ENCODE measurements around the gene GABPA.
A peak's percentile ranks its signal among the peaks of the same experiment; 100 is the strongest.

Gene GABPA

DNA sequence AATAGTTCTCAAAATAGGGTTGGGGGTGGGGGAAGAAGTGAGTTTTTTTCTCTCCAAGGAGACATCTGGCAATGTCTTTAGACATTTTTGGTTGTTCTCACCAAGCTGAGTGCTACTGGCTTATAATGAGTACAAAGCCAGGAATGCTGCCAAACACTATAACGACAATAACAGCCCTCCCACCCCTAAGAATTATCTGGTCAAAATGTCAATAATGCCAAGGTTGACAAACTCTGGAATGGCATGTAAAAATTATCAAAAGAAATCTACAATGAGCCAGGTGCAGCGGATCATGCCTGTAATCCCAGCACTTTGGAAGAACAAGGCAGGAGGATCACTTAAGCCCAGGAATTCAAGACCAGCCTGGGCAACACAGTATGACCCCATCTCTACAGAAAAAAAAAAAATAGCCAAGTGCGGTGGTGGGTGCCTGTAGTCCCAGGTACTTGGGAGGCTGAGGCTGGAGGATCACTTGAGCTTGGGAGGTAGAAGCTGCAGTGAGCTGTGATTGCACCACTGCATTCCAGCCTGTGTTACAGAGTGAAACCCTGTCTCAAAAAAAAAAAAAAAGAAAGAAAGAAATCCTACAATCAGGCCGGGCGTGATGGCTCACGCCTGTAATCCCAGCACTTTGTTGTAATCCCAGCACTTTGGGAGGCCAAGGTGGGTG is 2.5 kb upstream of the GABPA start:
- DNase-seq (ENCODE audit: low spot score in 2 of 2): no peak
- no peaks in the 10 kb centered on the region for H3K9me3 Mint-ChIP-seq
- peaks cover 23% of the 10 kb centered on the region for H3K4me1 Mint-ChIP-seq
- no peak for ATAC-seq
- H3K36me3 Mint-ChIP-seq: peaks cover 79% of the 10 kb centered on the region
- H3K27ac Mint-ChIP-seq: no peak overlapping the region
- H3K4me3 Mint-ChIP-seq: peak overlapping the region; percentile 94

DNA sequence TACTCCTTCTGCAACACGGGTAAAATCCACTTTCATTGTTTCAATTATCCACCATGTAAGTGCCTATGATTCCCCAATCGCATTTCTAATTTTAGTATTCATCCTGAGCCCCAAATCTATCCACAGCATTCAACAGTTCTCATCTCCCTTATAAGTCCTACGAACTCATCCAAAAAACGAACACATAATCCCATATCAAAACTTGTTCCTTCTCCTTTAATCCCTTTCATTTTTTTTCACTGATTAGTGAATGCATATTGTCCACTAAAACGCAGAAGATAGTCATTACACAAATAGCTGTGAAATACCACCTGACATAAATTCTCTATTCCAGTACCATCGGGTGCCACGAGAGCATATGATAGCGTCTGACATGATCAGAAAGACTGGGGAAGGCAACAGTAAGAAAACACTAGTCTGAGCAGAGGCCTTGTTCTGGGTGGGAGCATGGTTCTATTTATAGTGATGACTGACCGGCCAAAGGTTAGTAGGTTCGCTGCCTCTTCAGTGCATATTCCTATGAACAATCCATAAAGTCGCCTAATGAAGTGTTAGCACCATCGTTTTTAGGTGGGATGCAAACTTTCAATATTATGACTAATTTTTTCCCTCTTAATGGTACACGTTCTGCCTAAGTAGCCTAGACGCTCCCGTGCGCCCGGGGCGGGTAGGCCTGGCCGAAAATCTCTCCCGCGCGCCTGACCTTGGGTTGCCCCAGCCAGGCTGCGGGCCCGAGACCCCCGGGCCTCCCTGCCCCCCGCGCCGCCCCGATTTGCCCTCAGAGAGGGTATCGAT is 716 bp upstream of the GABPA start:
- H3K36me3 Mint-ChIP-seq: peaks cover 71% of the 10 kb centered on the region
- ATAC-seq (peak; percentile 14), DNase-seq (ENCODE audit: low spot score in 2 of 2) (no peak)
- peak overlapping the region; percentile 94 for H3K4me3 Mint-ChIP-seq
- peaks cover 27% of the 10 kb centered on the region for H3K4me1 Mint-ChIP-seq
- no peaks in the 10 kb centered on the region for H3K9me3 Mint-ChIP-seq
- peak overlapping the region; percentile 100 for H3K27ac Mint-ChIP-seq

- Mint-ChIP-seq H3K36me3 (peaks cover 65% of the 10 kb centered on the region), H3K27ac (peak overlapping the region; percentile 100), H3K9me3 (no peaks in the 10 kb centered on the region), H3K4me3 (peak overlapping the region; percentile 94), H3K4me1 (peaks cover 32% of the 10 kb centered on the region)
- DNase-seq (ENCODE audit: low spot score in 2 of 2): no peak
- ATAC-seq: no peak
Observed at GRCh38 chr21:25734654-25734903, 193 bp upstream of the GABPA start.

- DNase-seq (ENCODE audit: low spot score in 2 of 2) (no peak), ATAC-seq (peak; percentile 3)
- Mint-ChIP-seq H3K27ac (peak overlapping the region; percentile 100), H3K4me3 (peak overlapping the region; percentile 94), H3K4me1 (peaks cover 34% of the 10 kb centered on the region), H3K36me3 (peaks cover 53% of the 10 kb centered on the region), H3K9me3 (no peaks in the 10 kb centered on the region)
Observed at GRCh38 chr21:25735646-25736597, 1.1 kb downstream of the GABPA start.

GRCh38 chr21:25737421-25737820 is 2.6 kb downstream of the GABPA start:
- ATAC-seq: no peak
- Mint-ChIP-seq H3K27ac (no peak overlapping the region), H3K4me3 (no peak overlapping the region), H3K36me3 (peaks cover 41% of the 10 kb centered on the region), H3K9me3 (no peaks in the 10 kb centered on the region), H3K4me1 (peaks cover 34% of the 10 kb centered on the region)
- no peak for DNase-seq (ENCODE audit: low spot score in 2 of 2)

DNA sequence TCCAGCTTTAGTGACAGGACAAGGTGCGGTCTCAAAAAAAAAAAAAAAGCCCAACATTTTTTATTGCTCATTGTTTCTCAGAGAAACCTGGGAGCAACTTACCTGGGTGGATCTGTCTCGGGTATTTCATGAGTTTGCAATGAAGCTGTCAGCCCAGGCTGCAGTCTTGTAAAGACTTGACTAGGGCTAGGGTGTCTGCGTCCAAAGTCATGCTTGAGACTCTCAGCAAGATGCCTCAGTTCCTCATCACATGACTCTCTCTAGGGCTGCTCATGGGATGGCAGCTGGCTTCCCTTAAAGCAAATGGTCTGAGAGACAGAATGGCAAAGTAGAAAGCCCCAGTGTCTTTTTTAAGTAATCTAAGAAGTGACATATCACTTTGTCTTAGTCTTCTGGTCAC is 8.1 kb downstream of the GABPA start:
- ATAC-seq (no peak), DNase-seq (ENCODE audit: low spot score in 2 of 2) (no peak)
- peaks cover 17% of the 10 kb centered on the region for H3K4me1 Mint-ChIP-seq
- no peak overlapping the region for H3K4me3 Mint-ChIP-seq
- H3K9me3 Mint-ChIP-seq: no peaks in the 10 kb centered on the region
- peaks cover 52% of the 10 kb centered on the region for H3K36me3 Mint-ChIP-seq
- H3K27ac Mint-ChIP-seq: no peak overlapping the region

DNA sequence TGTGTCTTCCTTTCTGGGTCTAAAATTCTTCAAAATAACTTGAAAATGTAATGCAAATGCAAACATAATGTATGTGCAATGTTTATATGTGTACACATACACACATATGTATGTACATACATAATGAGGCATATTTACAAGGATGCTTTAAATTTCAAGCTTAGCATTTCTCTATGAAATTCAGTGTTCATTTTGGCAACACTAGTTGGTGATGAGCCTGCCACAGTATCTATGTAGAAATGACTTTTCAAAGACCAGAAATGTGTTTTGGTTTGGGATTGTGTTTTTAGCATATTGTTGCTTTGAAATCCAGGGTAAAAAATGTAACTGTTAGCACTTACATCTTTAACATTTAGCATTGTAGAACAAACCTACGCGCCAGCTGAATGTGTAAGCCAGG is 10.1 kb downstream of the GABPA start:
- no peak for DNase-seq (ENCODE audit: low spot score in 2 of 2)
- Mint-ChIP-seq H3K27ac (no peak overlapping the region), H3K9me3 (no peaks in the 10 kb centered on the region), H3K4me1 (no peaks in the 10 kb centered on the region), H3K4me3 (no peak overlapping the region), H3K36me3 (peaks cover 54% of the 10 kb centered on the region)
- no peak for ATAC-seq

DNA sequence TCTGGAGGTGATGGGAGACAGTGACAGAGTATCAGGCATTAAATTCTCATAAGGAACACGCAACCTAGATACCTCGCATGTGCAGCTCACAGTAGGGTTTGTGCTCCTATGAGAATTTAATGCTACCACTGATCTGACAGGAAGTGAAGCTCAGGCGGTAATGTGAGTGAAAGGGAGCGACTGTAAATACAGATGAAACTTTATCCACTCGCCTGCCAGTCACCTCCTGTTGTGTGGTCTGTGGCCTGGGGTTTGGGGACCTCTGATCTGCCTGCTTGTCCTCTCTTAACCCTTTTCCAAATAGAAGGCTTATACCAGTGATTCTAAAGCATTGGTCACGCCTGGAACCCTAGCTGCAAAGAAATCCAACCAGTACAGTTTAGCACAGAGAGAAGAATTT is 15.3 kb downstream of the GABPA start:
- Mint-ChIP-seq H3K9me3 (no peaks in the 10 kb centered on the region), H3K4me1 (peaks cover 6% of the 10 kb centered on the region), H3K27ac (peak overlapping the region; percentile 27), H3K4me3 (no peak overlapping the region), H3K36me3 (peaks cover 79% of the 10 kb centered on the region)
- DNase-seq (ENCODE audit: low spot score in 2 of 2) (no peak), ATAC-seq (peak; percentile 61)

DNA sequence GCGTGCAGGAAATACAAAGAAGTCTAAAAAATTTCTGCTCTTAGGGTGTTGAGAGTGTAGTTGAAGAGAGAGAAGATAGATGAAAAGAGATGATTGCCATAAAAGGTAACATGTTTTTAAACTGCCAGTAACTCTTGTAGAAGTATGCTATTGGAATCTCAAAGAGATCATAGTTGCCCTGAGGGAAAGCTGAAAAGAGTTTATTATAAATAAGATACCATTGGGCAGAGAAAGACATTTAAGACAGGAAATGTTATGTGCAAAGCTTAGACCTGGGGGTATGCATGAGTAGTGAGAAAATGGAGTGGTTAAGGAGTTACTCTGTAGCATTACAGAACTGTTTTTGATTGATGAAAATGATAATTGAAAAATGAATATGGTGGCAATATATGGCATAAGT is 17.6 kb downstream of the GABPA start:
- no peak overlapping the region for H3K4me3 Mint-ChIP-seq
- peaks cover 84% of the 10 kb centered on the region for H3K36me3 Mint-ChIP-seq
- no peak for DNase-seq (ENCODE audit: low spot score in 2 of 2)
- no peak for ATAC-seq
- H3K27ac Mint-ChIP-seq: no peak overlapping the region
- H3K9me3 Mint-ChIP-seq: no peaks in the 10 kb centered on the region
- peaks cover 27% of the 10 kb centered on the region for H3K4me1 Mint-ChIP-seq

GRCh38 chr21:25756190-25756932 is 21.6 kb downstream of the GABPA start:
- Mint-ChIP-seq H3K36me3 (peaks cover 99% of the 10 kb centered on the region), H3K9me3 (no peaks in the 10 kb centered on the region), H3K4me3 (no peak overlapping the region), H3K27ac (peak overlapping the region; percentile 36), H3K4me1 (peaks cover 34% of the 10 kb centered on the region)
- ATAC-seq (no peak), DNase-seq (ENCODE audit: low spot score in 2 of 2) (no peak)

DNA sequence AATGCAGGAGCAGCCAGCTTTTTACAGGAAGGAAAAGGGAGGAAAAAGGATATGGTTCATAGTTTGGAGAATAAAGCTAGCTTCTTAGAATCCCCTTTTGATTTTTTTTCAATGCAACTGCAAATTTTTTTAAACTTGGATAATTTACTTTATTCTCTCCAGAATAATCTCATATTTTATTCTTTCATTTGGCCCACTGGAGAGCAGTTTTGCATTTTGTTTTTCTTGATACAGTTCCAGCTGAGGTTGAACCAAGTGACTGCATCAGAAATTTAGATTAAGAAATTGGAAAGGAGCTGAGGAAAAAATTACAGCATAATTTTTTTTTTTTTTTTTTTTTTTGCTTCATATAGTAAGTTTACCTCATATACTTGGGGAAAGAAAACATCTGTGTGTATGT is 22.8 kb downstream of the GABPA start:
- peaks cover 34% of the 10 kb centered on the region for H3K4me1 Mint-ChIP-seq
- H3K27ac Mint-ChIP-seq: peak overlapping the region; percentile 36
- H3K36me3 Mint-ChIP-seq: peaks cover 100% of the 10 kb centered on the region

GRCh38 chr21:25759573-25759972 is 24.8 kb downstream of the GABPA start:
- Mint-ChIP-seq H3K27ac (peak overlapping the region; percentile 40), H3K4me3 (no peak overlapping the region), H3K4me1 (peaks cover 34% of the 10 kb centered on the region), H3K36me3 (peaks cover 100% of the 10 kb centered on the region), H3K9me3 (no peaks in the 10 kb centered on the region)
- ATAC-seq: no peak
- DNase-seq (ENCODE audit: low spot score in 2 of 2): no peak

More for the DNA sequence above, 22.8 kb downstream of the GABPA start:
- Mint-ChIP-seq H3K4me3 (no peak overlapping the region), H3K9me3 (no peaks in the 10 kb centered on the region)
- no peak for ATAC-seq
- DNase-seq (ENCODE audit: low spot score in 2 of 2): no peak

DNA sequence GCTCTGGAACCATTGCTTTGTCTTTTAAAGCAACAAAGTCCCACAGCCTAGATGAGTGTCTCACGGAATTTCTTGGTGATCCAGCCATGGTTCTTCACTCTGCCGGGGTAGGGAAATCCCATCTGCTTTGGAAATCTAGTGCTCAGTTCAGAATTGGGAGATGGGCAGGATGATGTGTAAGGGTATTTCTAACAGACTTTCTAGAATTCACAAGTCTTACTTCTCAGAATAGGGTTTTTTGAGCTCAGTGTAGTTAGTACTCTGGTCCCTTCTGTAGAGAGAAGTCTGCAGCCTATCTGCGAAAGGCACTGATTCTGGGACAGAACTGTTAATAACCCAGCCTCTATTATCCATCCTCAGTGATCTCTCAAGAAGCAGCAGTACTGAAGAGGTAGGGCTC is 25.3 kb downstream of the GABPA start:
- ATAC-seq (peak; percentile 46), DNase-seq (ENCODE audit: low spot score in 2 of 2) (no peak)
- H3K4me3 Mint-ChIP-seq: no peak overlapping the region
- peaks cover 33% of the 10 kb centered on the region for H3K4me1 Mint-ChIP-seq
- no peaks in the 10 kb centered on the region for H3K9me3 Mint-ChIP-seq
- peaks cover 100% of the 10 kb centered on the region for H3K36me3 Mint-ChIP-seq
- H3K27ac Mint-ChIP-seq: peak overlapping the region; percentile 40

DNA sequence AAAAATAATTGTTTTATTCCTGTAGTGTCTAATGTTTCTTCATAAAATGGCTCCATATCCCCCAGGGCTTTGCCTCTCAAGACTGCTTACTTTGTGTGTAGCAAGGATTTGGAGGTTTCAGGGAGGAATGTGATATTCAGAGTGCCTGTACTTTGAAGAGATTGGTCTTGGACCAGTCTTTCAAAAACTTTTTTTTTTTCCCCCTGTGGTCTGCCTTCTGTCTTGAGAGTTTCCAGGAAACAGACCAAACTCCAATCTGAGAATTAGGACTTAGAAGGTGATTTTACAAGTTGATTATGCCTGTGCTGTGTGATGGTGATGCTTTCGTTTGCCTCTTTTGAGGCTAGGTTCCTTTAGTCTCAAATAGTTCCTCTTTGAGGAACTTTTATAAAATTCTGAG is 25.9 kb downstream of the GABPA start:
- peak overlapping the region; percentile 40 for H3K27ac Mint-ChIP-seq
- no peak for DNase-seq (ENCODE audit: low spot score in 2 of 2)
- H3K9me3 Mint-ChIP-seq: no peaks in the 10 kb centered on the region
- ATAC-seq: no peak
- peaks cover 100% of the 10 kb centered on the region for H3K36me3 Mint-ChIP-seq
- H3K4me3 Mint-ChIP-seq: no peak overlapping the region
- H3K4me1 Mint-ChIP-seq: peaks cover 27% of the 10 kb centered on the region

DNA sequence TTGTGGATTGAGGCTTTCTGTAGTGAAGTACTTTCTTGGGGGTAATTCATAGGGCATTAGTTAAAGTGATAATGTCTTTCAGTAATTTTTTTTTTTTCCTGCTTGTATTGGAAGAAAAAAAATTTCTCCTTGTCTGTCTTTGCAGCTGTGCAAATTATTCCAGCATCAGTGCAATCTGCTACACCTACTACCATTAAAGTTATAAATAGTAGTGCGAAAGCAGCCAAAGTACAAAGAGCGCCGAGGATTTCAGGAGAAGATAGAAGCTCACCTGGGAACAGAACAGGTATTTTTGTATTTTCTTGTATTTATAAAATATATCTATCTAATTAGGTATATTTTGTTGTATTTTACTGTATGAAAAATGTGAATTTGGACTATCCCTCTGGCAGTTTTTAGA is 29.3 kb downstream of the GABPA start:
- no peaks in the 10 kb centered on the region for H3K9me3 Mint-ChIP-seq
- H3K27ac Mint-ChIP-seq: no peak overlapping the region
- peaks cover 11% of the 10 kb centered on the region for H3K4me1 Mint-ChIP-seq
- no peak for DNase-seq (ENCODE audit: low spot score in 2 of 2)
- no peak overlapping the region for H3K4me3 Mint-ChIP-seq
- H3K36me3 Mint-ChIP-seq: peaks cover 97% of the 10 kb centered on the region
- ATAC-seq: no peak

Data from stimulated activated effector memory CD8-positive, alpha-beta T cell treated with anti-CD3 and anti-CD28 coated beads, Interleukin-12 subunit alpha, Interleukin-12 subunit beta, amount 100 ng/mL, for 72 hours (primary cell).